Ramos (cell line): ENCODE results near the gene KLHL26.
"Not testable (repeated sequence)": the region's sequence is repeated elsewhere in the genome, so short reads cannot be mapped to it uniquely, and the experiment has no call there.

ENCODE experiments used
- in situ Hi-C: fragments of 300-500 bp; cut with MboI; formaldehyde crosslinking; loops from one replicate; pipeline ENCODE4 v1.14.3; 2022; ENCODE audit warnings: low sequenced_read_pairs; ENCODE audit not compliant: unreplicated experiment

The KLHL26 gene

GRCh38 chr19:18600692-18601397 is 36.0 kb upstream of the KLHL26 start:
- in situ Hi-C loops: not testable (repeated sequence)

GRCh38 chr19:18601875-18602274 is 35.0 kb upstream of the KLHL26 start:
- in situ Hi-C loops: no loop called here

- in situ Hi-C loops: no loop called here
Observed at GRCh38 chr19:18603255-18603957, 33.4 kb upstream of the KLHL26 start.

GRCh38 chr19:18603958-18604819 is 32.6 kb upstream of the KLHL26 start:
- in situ Hi-C loops: no loop called here

GRCh38 chr19:18604820-18605159 is 32.0 kb upstream of the KLHL26 start:
- in situ Hi-C loops: no loop called here

- in situ Hi-C loops: no loop called here
Observed at GRCh38 chr19:18605196-18605545, 31.7 kb upstream of the KLHL26 start.

GRCh38 chr19:18605546-18606280 is 31.1 kb upstream of the KLHL26 start:
- in situ Hi-C loops: no loop called here

GRCh38 chr19:18606281-18607225 is 30.3 kb upstream of the KLHL26 start, which contains the start of gene CRLF1:
Gene CRLF1, minus strand, starts transcription at chr19:18606799. Its CDS starts 143 bp downstream, at chr19:18606656.
- in situ Hi-C loops: no loop called here

GRCh38 chr19:18607226-18608101 is 29.4 kb upstream of the KLHL26 start:
- in situ Hi-C loops: no loop called here

GRCh38 chr19:18608102-18608804 is 28.6 kb upstream of the KLHL26 start:
- in situ Hi-C loops: no loop called here

- in situ Hi-C loops: no loop called here
Observed at GRCh38 chr19:18608805-18609716, 27.8 kb upstream of the KLHL26 start.

- in situ Hi-C loops: no loop called here
Observed at GRCh38 chr19:18609717-18610051, 27.1 kb upstream of the KLHL26 start.

GRCh38 chr19:18610245-18610555 is 26.6 kb upstream of the KLHL26 start:
- in situ Hi-C loops: no loop called here

GRCh38 chr19:18610556-18611326 is 26.1 kb upstream of the KLHL26 start:
- in situ Hi-C loops: no loop called here

- in situ Hi-C loops: no loop called here
Observed at GRCh38 chr19:18611327-18612050, 25.3 kb upstream of the KLHL26 start.
